HuH-7.5 (cell line): ENCODE data around the gene TMEM97.

Experiments used
- DNase-seq: peaks from one replicate; pipeline ENCODE4 v3.0.0; 2011; ENCODE audit warnings: low spot score

TMEM97 gene

DNA sequence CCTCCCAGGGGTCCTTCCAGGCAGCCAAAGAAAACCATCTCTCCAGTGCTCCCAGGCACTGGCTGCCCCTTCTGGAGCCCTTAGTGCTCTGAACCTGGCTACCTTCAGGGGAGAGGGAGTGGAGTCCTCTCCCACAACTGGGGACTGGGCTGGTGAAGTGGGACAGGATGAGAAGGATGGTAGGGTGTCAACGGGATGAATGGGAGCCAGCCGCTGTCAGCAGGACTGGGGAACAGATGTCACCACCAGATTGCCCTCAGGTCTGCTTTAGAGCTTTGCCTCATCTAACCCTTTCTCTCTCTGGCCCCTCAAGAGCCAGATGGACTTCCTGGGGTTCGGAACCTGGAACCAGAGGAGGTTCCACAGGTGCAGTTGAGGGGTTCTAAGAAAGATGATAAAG, 46.5 kb downstream of the TMEM97 start:
- no peak for DNase-seq

DNA sequence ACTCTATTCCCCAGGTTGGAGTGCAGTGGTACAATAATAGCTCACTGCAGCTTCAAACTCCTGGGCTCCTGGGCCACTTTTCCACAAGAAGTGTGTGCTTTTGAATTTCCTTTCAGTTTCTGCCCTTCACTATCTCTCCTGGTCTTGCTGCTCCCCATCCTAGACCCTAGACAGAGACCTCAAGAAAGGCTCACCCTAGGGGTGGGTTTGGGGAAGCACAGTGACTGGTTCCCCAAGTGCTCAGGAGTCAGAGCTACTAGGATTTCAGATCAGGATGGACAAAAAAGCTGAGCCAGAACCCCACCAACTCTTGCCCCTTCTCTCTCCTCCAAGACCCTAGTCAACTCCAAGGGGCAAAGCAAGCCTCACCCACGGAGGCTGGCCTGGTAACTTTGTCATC, 47.6 kb downstream of the TMEM97 start:
- no peak for DNase-seq

DNA sequence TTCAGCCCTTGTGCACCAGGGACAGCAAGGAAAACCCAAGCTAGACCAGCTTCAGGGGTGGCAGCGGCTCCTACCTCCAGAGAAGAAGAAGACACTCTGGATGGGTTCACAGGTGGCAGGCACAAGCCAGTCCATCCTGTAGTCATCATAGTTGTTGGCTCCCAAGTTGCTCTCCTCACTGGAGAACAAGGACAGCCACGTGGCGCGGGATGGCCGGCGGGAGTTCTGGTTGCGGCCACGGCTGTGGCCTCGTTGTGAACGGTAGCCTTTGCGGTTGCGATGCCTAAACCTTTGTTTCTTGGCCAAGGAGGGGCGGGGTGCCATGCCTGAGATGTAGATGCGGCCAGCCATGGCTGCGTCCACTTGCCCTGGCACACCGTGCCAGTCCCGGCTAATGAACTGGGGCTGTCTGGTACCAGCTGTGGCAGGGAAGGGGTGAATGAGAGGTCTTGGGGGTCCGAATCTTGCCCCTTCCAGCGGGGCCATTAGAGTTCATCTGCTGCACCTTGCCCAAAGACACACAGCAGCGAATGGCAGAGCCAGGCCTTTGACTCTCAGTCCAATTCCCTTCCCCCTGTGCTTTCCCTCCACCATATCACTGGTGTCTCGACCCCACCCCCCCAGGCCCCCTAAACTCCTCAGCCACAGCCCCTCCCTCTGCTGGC, 48.8 kb downstream of the TMEM97 start:
- DNase-seq, result no peak

DNA sequence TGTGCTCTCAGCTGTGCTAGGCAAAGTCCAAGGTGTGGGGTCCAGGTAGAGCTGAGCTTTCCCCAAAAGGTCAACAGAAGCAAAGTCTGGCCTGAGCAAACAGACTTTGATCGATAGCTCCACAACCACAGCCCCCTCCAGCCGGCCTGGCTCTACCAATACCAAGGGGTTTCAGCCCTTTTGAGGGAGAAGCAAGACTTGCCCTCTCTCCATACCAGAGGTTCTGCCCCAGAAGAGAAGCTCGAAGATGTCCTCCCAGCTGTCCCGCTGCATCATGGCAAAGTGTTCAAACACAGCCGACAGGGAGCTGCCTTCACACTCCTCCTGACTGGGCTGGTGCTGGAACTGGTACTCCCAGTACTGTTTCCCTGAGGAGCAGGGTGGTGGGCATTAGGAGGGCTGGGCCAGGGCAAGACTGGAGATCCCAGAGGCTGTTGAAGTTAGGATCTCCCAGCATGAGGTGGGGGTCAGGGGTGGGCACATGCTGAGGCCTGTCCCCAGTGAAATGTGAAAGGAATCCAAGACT, 49.4 kb downstream of the TMEM97 start:
- DNase-seq, result peak; percentile 84

DNA sequence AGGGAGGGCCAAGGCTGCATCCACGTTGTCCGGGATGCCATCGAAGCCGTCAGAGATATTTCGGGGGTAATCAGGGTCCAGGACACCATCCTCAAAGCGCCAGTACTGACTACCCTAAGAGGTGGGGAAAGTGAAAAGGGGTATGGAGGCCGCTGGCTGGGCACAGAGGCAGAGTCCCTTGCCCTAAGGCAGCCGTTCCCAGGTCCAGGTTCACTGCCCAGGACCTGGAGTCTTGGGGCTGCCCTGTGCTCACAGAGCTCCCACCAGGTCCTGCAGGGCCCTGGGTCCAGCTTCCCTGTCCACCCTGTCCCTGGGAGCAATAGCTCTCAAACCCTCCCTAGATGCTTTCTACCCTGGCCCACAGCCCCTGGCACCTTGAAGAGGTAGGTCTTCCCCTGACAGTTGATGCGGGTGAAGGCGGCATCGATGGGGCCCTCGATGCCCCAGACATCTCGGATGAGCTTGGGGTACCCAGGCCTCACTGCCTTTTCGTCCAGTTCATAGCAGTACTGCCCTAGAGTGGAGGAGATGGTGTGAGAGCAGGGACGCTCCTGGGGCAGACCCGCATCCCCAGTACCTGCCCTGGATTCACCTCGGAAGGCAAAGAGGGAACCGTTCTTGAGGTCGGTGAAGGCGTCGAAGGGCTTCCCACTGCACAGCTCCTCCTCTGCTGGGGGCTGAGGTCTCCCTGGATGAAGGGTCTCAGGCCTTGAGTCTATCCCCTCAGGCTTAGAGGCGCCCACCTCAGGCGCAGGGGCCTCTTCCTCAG, 50.1 kb downstream of the TMEM97 start:
- DNase-seq, result no peak

DNA sequence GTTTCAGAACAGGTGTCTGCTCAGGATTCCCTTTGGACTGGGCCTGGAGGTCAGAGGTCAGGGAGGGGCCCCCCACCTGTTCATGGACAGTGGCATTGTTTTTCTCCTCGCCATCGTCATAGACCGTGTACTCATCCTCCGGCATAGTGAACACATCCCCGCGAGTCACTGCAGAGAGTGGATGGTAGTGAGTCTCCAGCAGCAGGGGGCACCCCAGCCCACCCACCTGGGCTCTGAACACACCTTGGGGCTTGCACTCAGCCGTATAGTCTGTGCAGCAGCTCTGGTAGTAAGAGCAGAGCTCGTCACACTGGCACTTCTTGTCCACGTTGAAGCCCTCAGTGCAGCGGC, 50.7 kb downstream of the TMEM97 start:
- peak; percentile 50 for DNase-seq

DNA sequence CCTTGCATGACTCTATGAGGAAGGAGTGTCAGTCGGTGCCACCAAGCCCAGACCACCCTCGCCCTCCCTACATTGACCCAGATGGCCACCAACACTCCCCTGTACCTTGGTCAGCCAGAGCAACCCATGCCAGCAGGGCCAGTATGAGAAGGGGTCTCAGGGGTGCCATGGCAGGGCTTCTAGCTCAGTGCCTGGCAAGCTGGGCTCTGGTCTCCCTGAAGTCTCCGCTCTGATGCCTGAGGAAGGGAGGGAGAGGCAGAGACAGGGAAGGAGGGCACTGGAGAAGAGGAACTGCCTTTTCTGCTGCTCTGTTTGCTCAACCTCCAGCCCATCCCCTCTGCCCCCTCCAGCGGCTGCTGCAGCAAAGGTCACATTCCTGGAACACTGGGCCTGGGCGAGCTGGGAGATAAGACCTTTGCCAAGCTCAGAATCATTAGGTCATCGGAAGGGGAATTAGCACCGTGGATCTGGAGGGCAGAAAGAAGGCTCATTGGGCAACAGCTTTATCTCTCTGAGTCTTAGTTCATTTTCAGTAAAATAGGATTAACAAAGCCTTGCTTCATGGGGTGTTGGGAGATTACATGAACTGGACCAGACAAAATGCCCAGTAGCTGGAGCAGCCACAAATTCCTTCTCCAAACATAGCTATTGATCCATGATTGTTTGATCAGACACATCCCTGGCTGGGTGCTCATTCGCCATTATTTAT, 51.2 kb downstream of the TMEM97 start, which contains the start of gene VTN:
Gene VTN (minus strand): TSS at position 273 of the 709 bp plus-strand sequence. CDS start 104 bp downstream, at position 169.
- DNase-seq, result peak; percentile 96

DNA sequence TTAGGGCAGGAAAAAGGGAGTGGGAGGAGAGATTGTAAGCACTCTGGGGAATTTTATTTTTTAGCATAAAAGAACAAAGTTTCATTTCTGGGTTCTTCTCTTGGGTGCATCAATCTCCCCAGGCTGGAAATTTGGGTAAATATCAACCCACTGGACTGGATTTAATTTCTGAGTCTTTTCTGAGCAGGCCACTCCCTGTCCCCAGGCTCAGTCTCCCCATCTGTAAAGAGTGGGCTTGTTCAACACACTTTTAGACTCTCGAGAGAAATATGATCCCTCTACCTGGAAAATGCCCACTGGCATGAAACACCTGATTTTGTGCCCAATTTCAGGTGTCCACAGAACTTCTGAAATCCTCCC, 51.7 kb downstream of the TMEM97 start:
- no peak for DNase-seq

DNA sequence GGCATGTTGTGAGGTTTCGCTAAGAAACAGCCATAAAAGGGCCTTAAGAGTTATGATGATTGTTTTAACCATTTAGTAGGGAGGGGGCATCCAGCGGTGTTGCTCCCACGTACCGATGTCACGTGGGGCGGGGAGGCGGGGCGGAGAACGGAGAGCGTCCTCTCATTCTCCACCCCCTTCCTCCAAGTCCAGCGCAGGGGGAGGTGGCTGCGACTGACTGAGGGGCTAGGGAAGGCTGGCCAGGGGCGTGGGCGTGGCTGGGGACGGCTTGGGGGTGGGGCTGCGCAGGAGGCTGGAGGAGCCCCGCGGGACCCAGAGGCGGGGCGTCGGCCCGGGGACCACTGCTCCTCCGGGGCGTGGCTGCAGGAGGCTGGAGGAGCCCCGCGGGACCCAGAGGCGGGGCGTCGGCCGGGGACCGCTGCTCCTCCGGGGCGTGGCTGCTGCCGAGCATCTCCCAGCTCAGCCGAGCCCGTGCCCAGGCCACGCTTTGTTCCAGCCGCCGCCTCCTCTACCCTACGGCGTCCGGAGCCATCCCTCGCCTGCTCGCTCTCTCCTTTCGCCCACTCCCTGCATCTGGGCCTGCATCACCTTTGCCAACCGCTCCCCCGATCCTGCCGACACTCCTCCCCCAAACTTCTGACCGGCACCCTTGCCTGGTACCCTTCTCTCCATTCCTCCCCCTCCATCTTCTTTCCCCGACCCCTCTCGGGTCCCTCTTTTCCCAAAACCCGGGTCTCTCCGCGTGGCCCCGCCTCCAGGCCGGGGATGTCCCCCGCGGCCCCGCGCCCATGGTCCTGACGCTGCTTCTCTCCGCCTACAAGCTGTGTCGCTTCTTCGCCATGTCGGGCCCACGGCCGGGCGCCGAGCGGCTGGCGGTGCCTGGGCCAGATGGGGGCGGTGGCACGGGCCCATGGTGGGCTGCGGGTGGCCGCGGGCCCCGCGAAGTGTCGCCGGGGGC, 52.5 kb downstream of the TMEM97 start, which contains the start of gene SARM1:
Gene SARM1 (plus strand): TSS at position 450 of the 958 bp plus-strand sequence. CDS start 339 bp downstream, at position 789.
- DNase-seq, result peak; percentile 99

DNA sequence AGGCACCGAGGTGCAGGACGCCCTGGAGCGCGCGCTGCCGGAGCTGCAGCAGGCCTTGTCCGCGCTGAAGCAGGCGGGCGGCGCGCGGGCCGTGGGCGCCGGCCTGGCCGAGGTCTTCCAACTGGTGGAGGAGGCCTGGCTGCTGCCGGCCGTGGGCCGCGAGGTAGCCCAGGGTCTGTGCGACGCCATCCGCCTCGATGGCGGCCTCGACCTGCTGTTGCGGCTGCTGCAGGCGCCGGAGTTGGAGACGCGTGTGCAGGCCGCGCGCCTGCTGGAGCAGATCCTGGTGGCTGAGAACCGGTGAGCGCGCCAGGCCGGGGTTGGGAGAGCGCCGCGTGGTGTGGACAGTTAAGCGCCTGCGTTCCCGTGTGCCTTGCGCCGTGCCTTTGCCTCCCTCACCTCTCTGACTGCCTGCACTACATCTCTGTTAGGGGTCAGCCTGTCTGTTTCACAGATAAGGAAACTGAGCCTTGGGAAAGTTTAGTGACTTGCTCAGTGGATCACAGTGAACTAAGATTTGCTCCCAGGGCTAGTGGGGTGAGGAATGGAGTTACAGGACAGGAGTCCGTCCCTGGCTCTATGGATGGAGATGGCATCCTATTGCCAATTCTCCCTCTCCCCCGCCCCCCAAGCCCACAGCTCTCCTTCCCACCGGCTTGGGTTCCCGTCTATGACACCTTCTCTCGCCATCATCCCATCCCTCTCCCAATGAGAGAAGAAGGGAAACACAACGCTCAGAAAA, 53.4 kb downstream of the TMEM97 start:
- no peak for DNase-seq

DNA sequence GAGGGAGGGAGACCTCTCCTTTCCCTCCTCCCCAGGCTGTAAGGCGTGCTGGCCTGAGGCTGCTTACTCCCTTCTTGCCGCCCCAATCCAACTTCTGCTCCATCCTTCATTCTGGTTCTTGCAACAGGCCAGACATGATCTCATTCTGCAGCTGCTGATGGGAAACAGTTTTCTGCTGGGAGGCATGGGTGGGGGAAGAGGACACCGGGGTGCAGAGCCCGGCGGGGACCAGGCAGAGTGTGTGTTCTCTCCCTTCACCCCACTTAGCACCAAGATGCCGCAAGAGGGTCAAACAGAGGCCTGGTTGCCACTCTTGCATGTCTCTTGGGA, 53.9 kb downstream of the TMEM97 start:
- DNase-seq, result no peak
